GM19351 (cell line): ENCODE results near the gene CELF2.

Experiments
- ATAC-seq: cut with Tn5 transposase; IDR thresholded peaks from one replicate; pipeline ENCODE4 v1.9.1; 2021; ENCODE audit warnings: mild to moderate bottlenecking, moderate library complexity; ENCODE audit not compliant: unreplicated experiment

Gene CELF2

DNA sequence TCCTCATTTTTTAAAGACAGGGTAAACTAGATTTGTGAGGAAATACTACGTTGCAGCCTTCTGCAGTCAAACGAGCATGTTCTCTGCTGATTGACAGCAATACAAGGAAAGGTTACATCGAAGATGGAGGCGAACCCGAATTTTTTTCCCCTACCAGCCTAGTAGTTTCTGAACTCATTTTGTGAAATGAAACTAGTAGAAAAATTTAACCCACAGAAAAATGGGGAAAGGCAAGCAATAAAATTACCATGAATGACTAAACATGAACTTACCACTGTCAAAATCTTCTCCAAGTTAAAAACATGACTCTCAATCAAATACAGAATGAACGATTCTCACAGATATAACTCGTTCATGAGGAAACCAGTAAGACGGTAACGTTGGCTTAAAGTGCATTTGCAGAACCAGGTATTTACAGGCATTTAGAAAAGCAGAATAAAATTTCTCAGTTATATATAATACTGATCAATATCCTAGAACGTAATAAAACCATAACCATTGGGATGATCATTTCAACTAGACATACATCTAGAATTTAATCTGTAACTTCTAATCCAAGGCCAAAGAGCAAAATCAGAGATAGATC lies 73.9 kb downstream of the CELF2 start:
- ATAC-seq: peak; percentile 59

DNA sequence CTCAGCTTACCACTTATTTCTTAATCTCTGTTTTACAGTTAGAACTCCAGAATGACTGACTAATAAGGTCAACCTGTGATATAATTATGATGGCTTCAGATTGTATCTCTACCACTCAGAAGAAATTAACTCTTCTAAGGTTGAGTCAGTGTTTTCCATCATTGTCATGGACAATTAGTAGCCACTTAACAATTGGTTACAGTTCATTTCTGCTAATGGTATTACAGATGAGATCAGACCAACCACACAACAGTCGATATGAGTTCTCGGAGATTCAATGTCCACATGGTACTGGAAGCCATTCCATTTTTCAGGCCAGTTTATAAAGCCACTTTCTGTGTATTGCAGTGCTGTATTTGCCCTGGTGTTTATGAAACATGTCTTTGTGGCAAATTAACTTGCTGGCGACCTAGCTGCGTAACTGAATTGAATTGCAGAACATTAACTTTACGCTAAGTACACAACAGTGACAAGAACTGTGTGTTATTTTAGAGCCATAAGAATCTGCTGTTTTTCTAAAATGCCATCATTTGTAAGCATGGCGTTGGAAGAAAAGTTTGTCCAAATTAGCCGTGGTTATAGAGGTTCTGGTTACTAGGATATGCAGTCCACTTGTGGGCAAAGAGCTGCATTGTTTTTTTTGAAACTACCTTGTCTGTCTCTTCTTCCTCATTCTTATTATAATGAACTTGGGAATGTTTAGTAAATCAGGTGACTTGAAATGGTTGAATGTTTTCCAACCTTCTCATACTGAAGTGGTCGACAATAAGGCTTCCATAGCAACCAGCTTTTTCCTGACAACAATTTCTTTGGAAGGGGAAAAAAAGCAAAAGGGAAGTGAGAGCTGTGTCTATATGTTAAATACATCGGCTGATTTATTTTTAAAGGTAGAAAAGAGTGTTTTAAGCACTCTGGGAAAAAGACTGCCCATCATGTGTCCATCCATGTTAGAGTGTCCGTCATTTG lies 76.4 kb downstream of the CELF2 start:
- no peak for ATAC-seq

DNA sequence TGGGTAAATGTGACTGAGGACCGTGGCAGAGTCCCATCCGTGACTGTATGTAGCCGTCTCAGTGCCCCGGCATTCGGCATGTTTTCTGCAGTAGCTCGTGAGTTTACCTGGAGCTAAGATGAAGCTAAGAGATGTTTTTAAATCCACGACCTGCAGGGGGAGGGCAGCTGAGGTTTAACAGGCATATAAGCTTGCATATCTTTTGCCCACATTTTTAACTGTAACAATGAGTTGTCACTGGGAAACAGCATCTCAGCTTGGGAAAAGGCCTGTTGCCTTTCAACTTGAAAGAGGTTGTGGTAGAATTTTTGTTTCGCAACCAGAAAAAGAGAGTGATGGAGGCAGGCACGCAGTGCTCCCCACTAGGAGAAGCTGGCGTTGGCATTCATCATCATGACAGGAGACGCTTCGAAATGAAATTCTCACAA lies 77.7 kb downstream of the CELF2 start:
- no peak for ATAC-seq

DNA sequence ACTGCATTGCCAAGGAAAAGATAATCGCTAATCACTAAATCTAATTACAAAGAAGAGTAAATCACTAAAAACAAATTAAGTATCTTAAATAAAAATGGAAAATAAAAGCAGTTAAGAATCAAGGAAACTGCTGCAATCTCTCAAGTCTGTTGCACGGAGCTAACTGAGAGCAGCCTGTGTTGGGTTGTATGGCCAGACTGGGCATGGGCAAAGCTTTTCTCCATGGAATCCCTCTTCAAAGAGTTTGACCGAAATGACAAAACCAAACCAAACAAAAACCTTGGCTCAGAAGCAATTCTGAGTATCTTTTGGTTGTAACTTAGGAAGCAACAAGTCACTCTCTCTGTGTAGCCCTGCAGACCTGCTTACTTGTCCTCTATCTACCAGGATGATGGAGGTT lies 78.8 kb downstream of the CELF2 start:
- no peak for ATAC-seq

DNA sequence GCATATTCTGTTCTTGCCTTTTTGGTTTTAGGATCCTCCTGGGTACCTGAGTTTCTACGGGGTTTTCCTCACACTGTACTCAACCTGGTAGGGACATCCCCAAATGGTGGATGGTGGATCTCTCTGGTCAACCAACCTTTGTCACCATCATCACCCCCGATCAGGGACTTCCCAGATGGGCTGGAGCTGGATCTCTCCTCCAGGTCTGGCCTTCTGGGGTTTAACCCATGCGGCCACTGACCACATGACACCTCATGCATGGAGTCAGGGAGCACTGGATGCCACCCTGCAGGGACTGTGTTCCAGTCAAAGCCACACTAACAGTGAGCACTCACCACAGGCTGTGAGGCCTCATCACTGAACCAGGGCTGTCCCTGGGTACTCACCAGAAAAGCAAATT lies 80.0 kb downstream of the CELF2 start:
- ATAC-seq: peak; percentile 71

DNA sequence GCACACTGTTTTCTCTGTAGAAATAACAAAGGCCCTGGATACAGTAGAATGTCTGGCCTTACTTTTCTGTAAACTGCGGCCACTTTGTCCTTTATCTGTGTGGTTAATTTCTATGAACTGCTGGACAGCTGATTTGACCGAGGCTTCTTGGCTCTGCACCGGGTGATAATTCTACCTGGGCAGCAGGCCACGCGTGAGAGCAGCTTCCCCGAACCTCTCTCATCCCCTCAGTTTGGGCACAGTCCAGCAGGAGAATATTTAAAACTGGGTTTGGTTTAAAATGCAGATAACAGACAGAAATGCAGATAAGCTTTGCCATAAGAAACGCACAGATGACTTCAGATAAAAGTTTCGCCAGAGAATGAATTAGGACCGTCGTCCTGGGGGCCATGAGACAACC lies 81.0 kb downstream of the CELF2 start:
- ATAC-seq: no peak

DNA sequence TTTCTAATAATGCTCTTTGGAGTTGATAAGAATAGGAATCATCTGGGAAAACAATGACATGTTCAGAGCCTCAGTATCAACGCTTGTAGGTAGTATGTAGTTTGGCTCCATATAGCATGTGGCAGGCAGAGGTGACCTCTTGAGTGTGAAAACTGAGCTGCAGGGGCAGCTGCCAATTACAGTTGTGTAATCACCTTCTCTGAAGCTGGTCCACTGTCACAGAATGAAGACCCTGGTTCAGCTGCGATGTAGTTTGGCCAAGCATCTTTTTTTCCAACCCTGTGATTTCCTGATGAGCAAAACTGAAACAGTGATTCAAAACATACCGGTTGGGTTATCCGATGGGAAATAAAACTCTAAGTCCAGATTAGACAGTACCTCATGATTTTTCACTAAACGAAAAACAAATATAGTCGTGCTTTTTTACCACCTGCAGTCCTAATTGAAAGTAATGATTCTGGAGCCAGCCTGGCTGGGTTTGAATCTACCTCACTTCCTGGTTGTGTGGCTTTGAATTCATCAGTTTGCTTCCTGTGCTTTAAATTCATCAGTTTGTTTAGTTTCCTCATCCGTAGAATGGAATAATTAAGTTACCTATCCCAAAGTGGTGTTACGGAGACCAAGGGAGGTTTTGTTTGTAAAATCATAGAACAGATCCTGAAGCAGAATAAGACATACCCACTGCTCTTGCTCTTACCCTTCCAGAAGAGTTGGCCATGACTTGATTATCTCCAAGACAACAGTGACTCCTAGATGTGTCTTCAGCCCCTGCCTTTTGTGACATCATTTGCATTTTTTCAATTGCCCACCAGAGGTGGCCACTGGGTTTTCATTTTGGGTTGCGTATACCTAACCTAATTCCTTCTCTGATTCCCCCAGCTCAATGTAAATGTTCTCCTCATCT lies 87.4 kb downstream of the CELF2 start:
- peak; percentile 40 for ATAC-seq

DNA sequence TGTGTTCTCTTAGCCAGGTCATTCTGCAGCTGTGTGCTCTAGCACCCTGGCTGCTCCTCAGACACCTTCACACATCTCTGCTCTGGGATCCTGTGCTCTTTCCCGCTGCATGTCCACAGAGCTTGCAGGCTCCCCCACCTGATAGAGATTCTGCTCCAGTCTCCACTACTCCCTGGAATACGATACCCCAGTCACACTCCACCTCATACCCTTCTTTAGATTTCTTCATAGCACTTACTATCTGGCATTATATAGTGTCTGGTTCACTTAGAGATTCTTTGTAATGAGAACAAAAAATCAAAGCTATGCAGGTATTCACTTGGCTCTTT lies 88.0 kb downstream of the CELF2 start:
- no peak for ATAC-seq

DNA sequence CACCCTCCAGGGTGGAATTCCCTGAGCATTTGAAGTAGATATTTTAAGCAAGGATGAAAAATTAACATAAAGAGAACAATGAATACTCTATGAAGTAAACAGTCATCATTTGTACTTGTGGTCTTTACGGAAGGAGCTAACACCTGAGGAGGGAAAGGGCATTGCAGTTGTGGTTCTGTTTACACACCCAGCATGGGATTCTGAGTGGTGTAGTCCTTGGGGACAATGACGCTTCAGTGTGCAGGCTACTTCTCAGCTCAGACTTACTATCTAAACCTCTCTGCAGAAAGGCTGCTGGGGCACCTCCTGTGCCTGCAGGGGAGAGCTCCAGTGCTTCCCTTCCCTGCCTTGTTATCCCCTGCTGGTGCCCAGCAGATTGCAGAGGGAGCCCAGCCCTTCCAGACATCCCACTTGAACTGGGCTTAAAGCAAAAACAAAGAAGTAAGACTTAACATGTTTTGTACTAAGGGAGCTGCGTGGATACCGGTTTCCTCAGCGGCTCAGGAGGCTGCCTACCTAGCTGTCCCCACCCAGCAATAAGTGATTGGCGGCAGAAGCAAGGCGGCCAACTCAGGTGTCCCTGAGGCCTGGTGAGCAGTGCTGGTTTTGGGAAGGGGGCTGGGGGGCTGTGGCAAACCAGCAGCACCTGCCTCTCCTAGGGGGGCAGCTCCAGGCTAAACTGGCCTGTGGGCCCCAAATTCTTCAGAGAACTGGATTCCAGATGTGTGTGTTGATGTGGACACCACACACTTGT lies 89.1 kb downstream of the CELF2 start:
- ATAC-seq: peak; percentile 58

DNA sequence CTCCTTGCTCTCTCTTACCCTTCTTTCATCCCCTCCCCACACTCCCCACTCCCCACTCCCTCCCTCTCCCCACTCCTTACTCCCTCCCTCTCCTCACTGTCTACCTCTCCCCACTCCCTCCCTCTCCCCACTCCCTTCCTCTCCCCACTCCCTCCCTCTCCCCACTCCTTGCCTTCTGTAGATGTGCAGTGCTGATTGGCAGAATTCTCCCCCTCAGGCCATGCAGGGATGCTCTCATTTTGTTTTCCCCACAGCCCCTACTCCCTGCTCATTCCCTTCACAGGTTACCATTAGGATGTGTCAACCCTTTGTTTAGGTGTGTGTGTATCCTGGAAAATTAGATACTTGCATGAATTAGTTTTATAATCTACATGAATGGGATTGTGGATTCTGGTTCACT lies 90.3 kb downstream of the CELF2 start:
- ATAC-seq: no peak

DNA sequence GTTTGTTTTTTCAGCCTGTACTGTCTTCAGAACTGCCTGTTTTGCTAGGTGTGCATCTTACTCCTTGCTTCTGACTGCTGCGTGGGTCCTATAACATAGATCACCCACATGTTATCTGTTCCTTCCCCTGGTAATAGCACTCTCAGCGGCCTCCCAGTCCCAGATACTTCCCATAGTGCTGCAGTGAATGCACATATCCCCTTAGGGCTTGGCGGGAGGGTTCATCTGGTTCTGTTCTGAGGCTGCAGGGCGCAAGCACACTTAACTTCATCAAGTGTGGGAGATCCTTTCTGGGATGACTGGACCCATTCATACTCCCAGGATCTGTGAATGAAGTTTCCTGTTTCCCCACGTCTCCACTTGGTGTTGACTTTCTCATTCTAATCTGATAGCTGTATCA lies 90.7 kb downstream of the CELF2 start:
- ATAC-seq: no peak

DNA sequence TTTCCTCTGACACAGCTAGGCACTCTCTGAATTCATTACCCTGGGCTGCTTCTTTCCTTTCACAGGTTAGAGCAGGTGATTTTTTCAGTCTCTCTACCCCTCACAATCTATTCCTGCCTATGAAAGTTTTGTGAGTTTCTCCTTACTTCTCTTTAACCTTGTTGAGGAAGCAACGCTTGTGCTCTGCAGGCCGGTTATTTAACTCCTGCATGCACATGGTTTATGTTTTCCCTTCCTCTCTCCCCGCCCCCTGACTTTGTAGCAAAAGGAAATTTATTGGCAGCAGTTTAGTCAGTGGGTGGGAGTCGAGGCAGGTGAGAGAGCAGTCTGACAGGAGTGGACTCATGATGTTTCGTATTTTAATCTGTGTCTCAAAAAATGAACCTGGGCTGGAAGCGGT lies 91.9 kb downstream of the CELF2 start:
- no peak for ATAC-seq

DNA sequence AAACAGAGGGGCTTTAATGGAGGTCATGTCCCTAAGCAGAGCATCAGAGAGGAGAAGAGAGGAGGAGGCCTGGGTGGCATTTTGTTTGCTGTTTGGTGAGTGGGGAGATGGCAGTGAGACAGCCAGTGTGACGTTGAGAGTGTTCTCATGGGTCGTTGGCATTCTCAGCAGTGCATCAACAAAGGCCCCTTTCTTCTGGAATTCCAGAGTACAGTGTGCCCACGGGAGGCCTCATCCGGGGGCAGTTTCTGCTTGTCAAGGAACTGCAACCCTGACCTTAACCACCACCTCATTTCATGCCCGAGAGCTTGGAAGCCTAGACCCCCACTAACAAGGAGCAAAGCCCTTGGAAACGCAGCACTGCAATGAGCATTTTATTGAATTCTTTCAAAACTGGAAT lies 92.9 kb downstream of the CELF2 start:
- ATAC-seq: no peak

DNA sequence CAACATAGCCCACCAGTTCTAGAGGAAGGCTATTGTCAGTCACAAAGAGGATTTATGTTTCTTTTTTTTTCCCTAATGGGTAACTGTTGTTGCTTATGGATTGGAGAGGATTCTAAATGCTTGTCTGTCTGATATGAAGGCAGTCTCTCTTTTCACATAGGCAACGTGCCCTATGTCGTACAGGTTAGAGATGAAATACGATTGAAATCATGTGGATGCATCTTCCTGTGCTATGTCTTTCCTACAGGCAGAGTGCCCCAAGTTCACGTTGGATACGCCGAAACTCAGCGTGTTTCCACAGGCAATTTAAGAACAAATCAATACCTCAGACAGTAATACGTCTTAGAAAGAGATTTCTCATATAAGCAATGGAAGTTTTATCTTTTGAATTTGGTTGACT lies 93.8 kb downstream of the CELF2 start:
- ATAC-seq: no peak

DNA sequence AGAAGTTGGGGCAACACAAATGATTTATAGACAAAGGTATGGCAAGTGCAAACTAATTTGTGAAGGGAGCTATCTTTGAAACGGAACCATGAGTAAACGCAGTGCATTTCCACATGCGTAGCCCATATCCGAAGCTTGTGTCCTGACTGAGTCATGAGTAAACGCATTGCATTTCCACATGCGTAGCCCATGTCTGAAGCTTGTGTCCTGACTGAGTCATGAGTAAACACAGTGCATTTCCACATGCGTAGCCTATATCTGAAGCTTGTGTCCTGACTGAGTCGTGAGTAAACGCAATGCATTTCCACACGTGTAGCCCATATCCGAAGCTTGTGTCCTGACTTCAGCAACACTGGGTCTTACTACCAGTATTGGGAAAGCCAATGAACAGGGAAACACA lies 95.0 kb downstream of the CELF2 start:
- no peak for ATAC-seq

DNA sequence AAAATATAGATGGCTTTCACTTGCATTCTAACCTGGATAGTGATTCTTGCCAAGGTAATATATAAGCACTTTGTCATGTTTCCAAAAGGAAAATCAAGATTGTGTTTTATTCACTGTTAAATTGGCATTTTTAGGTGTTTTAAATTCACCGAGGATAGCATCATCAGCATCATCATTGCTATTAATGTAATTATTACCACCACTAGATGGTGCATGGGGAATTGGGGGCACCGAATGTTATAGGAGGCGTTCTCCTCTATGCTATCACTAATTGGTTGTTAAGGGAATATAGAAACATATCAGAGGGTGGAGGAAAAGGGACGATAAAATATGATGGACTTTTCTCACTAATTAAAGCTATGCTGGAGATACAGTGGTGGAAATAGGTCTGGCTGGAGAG lies 95.5 kb downstream of the CELF2 start:
- peak; percentile 93 for ATAC-seq

DNA sequence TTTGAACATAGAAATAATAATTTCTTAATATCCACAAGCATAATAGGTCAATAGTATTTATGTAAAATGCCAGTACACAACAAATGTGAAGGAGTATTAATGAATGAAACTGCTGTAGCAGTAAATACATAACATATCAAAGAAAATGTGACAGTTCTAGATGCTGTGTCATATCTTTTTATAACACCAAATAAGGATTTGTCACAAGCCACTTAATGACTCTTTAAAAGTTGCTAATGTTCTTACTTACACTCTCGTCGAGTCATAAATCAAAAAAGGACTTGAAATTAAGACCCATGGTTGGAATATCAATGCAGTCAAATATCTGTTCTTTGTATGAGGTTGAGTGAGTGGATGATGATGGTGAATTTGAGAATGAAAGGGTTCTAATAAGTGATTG lies 96.6 kb downstream of the CELF2 start:
- ATAC-seq: no peak

DNA sequence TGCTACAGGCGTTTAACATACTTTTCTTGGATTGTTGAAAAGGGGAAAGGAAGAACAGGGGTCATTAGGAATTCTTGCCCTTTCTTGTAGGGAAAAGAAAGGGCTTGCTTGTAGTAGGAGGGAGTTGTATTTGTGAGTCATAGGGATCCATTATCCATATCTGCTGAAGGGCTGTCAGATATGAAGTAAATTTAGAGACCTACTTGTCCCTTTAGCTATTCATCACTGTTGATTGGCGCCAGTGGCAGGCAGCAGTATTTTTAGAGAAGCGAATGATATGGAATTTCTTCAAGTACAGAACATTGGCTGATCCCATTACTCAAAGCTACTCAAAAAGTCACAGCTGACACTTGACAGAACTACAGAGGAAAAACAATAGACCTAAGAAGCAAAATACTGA lies 97.7 kb downstream of the CELF2 start:
- no peak for ATAC-seq

DNA sequence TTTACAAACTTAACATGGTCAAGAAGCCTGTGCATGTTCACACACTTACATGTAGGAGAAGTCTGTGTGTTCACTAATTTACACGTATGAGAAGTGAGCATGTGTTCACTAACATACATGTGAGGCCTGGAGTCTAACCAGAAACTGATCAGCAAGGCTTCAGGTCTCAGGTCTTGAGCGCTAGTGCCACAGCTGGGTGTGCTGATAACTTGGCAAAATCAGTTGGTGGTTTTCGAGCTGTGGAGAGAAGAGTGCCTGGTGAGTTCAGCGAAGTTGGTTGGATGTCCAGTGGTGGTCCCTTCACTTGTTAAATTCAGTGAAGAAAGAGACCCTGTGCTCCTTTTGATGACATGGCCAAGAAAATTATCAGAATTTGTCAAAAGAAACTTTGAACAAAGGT lies 98.7 kb downstream of the CELF2 start:
- ATAC-seq: no peak

DNA sequence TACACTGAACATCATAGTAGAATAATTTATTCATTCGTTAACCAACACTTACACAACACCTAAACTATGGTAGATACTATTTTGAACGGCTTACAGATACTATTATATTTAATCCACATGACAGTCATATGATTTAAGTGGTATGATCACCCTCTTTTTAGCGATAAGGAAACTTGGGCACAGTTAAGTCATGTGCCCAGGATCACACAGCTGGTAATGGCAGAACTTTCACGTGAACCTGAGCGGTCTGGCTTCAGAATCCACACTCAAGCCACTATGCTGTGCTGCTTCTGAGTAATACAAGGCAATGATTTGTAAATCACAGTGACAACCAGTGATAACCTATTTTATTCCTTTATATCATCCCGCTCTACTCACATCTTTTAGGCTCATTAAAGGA lies 99.1 kb downstream of the CELF2 start:
- no peak for ATAC-seq

DNA sequence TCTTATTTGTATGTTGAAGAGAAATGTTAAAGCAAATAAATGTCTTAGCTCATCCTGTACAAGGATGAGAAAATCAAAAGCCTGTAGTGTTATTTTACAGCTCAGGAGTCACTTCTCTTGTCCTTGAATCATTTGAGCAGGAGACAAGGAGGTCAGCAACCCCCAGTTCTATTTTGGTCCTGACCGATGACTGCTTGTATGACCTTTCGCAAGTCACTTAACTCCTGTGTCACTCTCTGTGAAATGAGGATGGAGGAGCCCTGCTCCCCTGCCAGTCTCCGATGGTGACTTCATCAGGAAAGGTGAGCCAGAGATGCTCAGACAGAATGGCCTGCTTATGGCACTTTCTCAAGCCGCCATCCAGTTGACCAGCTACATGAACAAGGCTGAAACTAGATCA lies 101.0 kb downstream of the CELF2 start:
- ATAC-seq: no peak
